ENCODE results near the gene PEMT. TPM values are rescaled to one million over a fixed set of nuclear protein-coding genes. Genes with fewer than 3 reads are reported as not detected.

PEMT gene
- total and polyA plus RNA-seq, 7 donors = 5.3 to 21.9 (median 13.5) TPM

- peaks cover 0 to 27% (median 10%) of the 10 kb centered on the region in 4 donors for H3K36me3 ChIP-seq
- peaks cover 0 to 24% (median 23%) of the 10 kb centered on the region in 4 donors for H3K4me1 ChIP-seq
- no peak for TF ChIP-seq POLR2AphosphoS5 (IDR thresholded peaks at IDR 0.05)
- TF ChIP-seq EP300 (IDR thresholded peaks at IDR 0.05) = no peak
- TF ChIP-seq CTCF (IDR thresholded peaks at IDR 0.05) = no peak
- no peak for TF ChIP-seq POLR2A (IDR thresholded peaks at IDR 0.05)
- H3K27ac ChIP-seq = peak overlapping the region in 1 of 4 donors; percentile 4
- 38 to 64% methylated on average over 15 of the region's 15 CpGs for WGBS, 2 donors
- H3K9me3 ChIP-seq = no peaks in the 10 kb centered on the region
- DNase-seq = peak; percentile 60
- H3K27me3 ChIP-seq = peaks cover 0 to 11% (median 0%) of the 10 kb centered on the region in 3 donors
- H3K4me3 ChIP-seq = no peak overlapping the region
- intact Hi-C loops (cut with DNase I) = no loop called here
Observed at GRCh38 chr17:17493249-17493985, 98.1 kb downstream of the PEMT start.

GRCh38 chr17:17492571-17492970 lies 98.9 kb downstream of the PEMT start:
- 86 to 92% methylated on average over 9 of the region's 9 CpGs for WGBS, 2 donors
- Histone ChIP-seq H3K36me3 (peaks cover 0 to 35% (median 12%) of the 10 kb centered on the region in 4 donors), H3K27ac (no peak overlapping the region), H3K9me3 (no peaks in the 10 kb centered on the region), H3K4me1 (peaks cover 0 to 24% (median 23%) of the 10 kb centered on the region in 4 donors), H3K27me3 (peaks cover 0 to 11% (median 0%) of the 10 kb centered on the region in 3 donors), H3K4me3 (no peak overlapping the region)
- TF ChIP-seq POLR2AphosphoS5 (IDR thresholded peaks at IDR 0.05) (no peak), EP300 (IDR thresholded peaks at IDR 0.05) (no peak)
- peak; percentile 26 for DNase-seq
- intact Hi-C loops (cut with DNase I) = no loop called here

DNA sequence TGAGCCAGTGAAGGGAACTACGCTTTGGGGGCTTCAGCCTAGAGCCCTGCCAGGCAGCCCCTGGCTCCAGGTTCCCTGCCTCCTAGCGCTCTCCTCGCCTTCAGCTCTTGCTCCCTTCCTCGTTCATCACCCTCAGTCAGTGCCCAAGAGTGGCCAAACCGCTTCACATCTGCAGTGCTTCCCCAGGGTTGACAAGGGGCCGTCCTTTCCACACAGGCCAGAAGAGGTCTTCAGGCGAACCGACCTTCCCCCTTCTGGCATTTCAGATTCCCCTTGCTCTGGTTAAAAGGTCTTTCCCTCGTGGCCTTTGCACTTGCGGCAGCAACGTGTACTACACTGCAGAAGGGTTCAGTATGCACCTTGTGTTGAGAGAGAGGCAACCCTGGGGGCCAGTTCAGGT lies 99.4 kb downstream of the PEMT start:
- no peak for TF ChIP-seq CTCF (IDR thresholded peaks at IDR 0.05)
- Histone ChIP-seq H3K27ac (no peak overlapping the region), H3K9me3 (no peaks in the 10 kb centered on the region), H3K4me3 (no peak overlapping the region), H3K36me3 (peaks cover 0 to 39% (median 14%) of the 10 kb centered on the region in 4 donors), H3K4me1 (peaks cover 0 to 22% (median 21%) of the 10 kb centered on the region in 4 donors), H3K27me3 (peaks cover 0 to 11% (median 0%) of the 10 kb centered on the region in 3 donors)
- intact Hi-C loops (cut with DNase I) = no loop called here
- WGBS, 2 donors = 87 to 88% methylated on average over 11 of the region's 11 CpGs
- peak; percentile 30 for DNase-seq

GRCh38 chr17:17491546-17491988 lies 99.9 kb downstream of the PEMT start:
- intact Hi-C loops (cut with DNase I) = no loop called here
- peaks cover 0 to 41% (median 14%) of the 10 kb centered on the region in 4 donors for H3K36me3 ChIP-seq
- H3K9me3 ChIP-seq = no peaks in the 10 kb centered on the region
- H3K27ac ChIP-seq = no peak overlapping the region
- WGBS, 2 donors = 82 to 89% methylated on average over 17 of the region's 17 CpGs
- peaks cover 0 to 19% (median 18%) of the 10 kb centered on the region in 4 donors for H3K4me1 ChIP-seq
- H3K4me3 ChIP-seq = no peak overlapping the region
- DNase-seq = peak; percentile 59
- H3K27me3 ChIP-seq = peaks cover 0 to 11% (median 0%) of the 10 kb centered on the region in 3 donors
- TF ChIP-seq POLR2AphosphoS5 (IDR thresholded peaks at IDR 0.05) (no peak), POLR2A (IDR thresholded peaks at IDR 0.05) (no peak), CTCF (IDR thresholded peaks at IDR 0.05) (no peak), EP300 (IDR thresholded peaks at IDR 0.05) (no peak)

DNA sequence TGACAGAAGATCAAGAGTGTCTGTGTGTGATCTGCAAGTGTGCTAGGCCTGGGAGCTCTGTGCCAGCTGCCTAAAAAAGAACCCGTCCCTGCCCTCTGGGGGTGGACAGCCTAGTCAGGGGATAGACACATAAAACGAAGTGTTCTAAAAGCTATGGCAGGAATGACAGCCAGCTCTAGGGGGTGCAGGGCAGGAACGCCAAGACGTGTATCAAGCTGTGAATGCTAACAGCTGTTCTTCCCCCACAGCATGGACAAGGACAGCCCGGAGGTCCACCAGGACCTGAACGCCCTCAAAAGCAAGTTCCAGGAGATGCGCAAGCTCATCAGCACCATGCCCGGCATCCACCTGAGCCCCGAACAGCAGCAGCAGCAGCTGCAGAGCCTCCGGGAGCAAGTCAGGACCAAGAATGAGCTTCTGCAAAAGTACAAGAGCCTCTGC lies 100.5 kb downstream of the PEMT start:
- WGBS, 2 donors = 81 to 94% methylated on average over 10 of the region's 10 CpGs
- DNase-seq = peak; percentile 40
- H3K4me3 ChIP-seq = no peak overlapping the region
- TF ChIP-seq EP300 (IDR thresholded peaks at IDR 0.05) (no peak), POLR2A (IDR thresholded peaks at IDR 0.05) (no peak), POLR2AphosphoS5 (IDR thresholded peaks at IDR 0.05) (no peak), CTCF (IDR thresholded peaks at IDR 0.05) (no peak)
- intact Hi-C loops (cut with DNase I) = no loop called here
- peaks cover 0 to 46% (median 14%) of the 10 kb centered on the region in 4 donors for H3K36me3 ChIP-seq
- no peaks in the 10 kb centered on the region for H3K9me3 ChIP-seq
- H3K27ac ChIP-seq = no peak overlapping the region
- H3K27me3 ChIP-seq = peaks cover 0 to 11% (median 0%) of the 10 kb centered on the region in 3 donors
- H3K4me1 ChIP-seq = peaks cover 0 to 18% (median 17%) of the 10 kb centered on the region in 4 donors

Measured in sigmoid colon (tissue), 7 donors.